Measurements from ENCODE around the gene GADD45G. TPM values are rescaled to one million over a fixed set of nuclear protein-coding genes. Genes with fewer than 3 reads are reported as not detected.

Gene GADD45G
- total RNA-seq, 1 donor from 2014 or later: 1.9 TPM

- H3K27me3 Mint-ChIP-seq: peaks cover 45% of the 10 kb centered on the region
- H3K4me3 Mint-ChIP-seq (ENCODE audit: low read depth): no peak overlapping the region
- no peaks in the 10 kb centered on the region for H3K4me1 Mint-ChIP-seq (ENCODE audit: low read depth)
These were observed 50.5 kb downstream of the GADD45G start for GRCh38 chr9:89655056-89655989.

More at GRCh38 chr9:89655056-89655989, 50.5 kb downstream of the GADD45G start:
- no peaks in the 10 kb centered on the region for H3K36me3 Mint-ChIP-seq (ENCODE audit: insufficient read depth)
- TF ChIP-seq CTCF (IDR thresholded peaks at IDR 0.05; ENCODE audit: unreplicated experiment): no peak
- DNase-seq (ENCODE audit: low spot score, unreplicated experiment): no peak
- H3K27ac Mint-ChIP-seq: peak overlapping the region; percentile 74
- H3K9me3 Mint-ChIP-seq (ENCODE audit: low read depth): no peaks in the 10 kb centered on the region

Other genes with a start within 250 kb of the GADD45G start
- gene SEMA4D, start 106.9 kb upstream of the GADD45G start, total RNA-seq: 63.1 and 65.3 TPM in 2 replicates

Data from progenitor cell of endocrine pancreas (in vitro differentiated cells).